Spinal cord (tissue), 10 donors: ENCODE measurements around the gene CASS4. TPM values are rescaled to one million over a fixed set of nuclear protein-coding genes. Genes with fewer than 3 reads are reported as not detected.

Experiments
- DNase-seq, 6 donors: peaks; one replicate each; pipeline versions ENCODE4 v3.0.0 to v3.0.0-alpha.2; 2013 to 2015; ENCODE audit warnings: low spot score in 6 of 6, low read depth in 4 of 6
- H3K27ac ChIP-seq: one replicate; pipeline ENCODE4 v1.5.1; 2013; ENCODE audit warnings: low read depth, low read length, control low read depth
- H3K27me3 ChIP-seq: one replicate; pipeline ENCODE4 v1.6.1; 2013; ENCODE audit warnings: low read length; ENCODE audit not compliant: control insufficient read depth, insufficient read depth
- H3K36me3 ChIP-seq: one replicate; pipeline ENCODE4 v1.6.1; 2013; ENCODE audit warnings: low read length; ENCODE audit not compliant: control insufficient read depth, insufficient read depth
- H3K4me1 ChIP-seq: one replicate; pipeline ENCODE4 v1.6.1; 2013; ENCODE audit warnings: low read length; ENCODE audit not compliant: control insufficient read depth, insufficient read depth
- H3K4me3 ChIP-seq: one replicate; pipeline ENCODE4 v1.5.1; 2013; ENCODE audit warnings: low read depth, low read length, control low read depth
- H3K9me3 ChIP-seq: one replicate; pipeline ENCODE4 v1.6.1; 2013; ENCODE audit warnings: low read length; ENCODE audit not compliant: control insufficient read depth, insufficient read depth
- WGBS: methylation state at CpG from one replicate; pipeline ENCODE4 v1.1.5; 2013; ENCODE audit warnings: missing lambda C conversion rate; ENCODE audit not compliant: insufficient coverage; 5-methylcytosine and 5-hydroxymethylcytosine counted together
- polyA plus RNA-seq, 2 donors: library from polyadenylated mRNA; unstranded; fragments of 120-200 nt; gene quantifications; one replicate each; pipeline ENCODE4 v1.2.1, GENCODE V29; 2013; ENCODE audit not compliant: insufficient read length in 2 of 2
- total RNA-seq, 2 donors: library from RNA; depleted of rRNA in 1 of 2; stranded (reverse); fragments of 120-200 nt in 1 of 2; fragments of >200 nt in 1 of 2; gene quantifications; one replicate each; pipeline versions ENCODE4 v1.2.3 to v1.2.4, GENCODE V29; 2013 to 2014
- donor health status: healthy.

CASS4 gene
- total and polyA plus RNA-seq, 4 donors: 0.74 to 1.5 (median 1.2) TPM

- no peaks in the 10 kb centered on the region for H3K27me3 ChIP-seq
- WGBS: 85% methylated on average over 8 of the region's 11 CpGs
- no peak overlapping the region for H3K27ac ChIP-seq
- no peak overlapping the region for H3K4me3 ChIP-seq
- peaks cover 2% of the 10 kb centered on the region for H3K4me1 ChIP-seq
- H3K36me3 ChIP-seq: peaks cover 3% of the 10 kb centered on the region
- DNase-seq: no peak
- no peaks in the 10 kb centered on the region for H3K9me3 ChIP-seq
Observed at GRCh38 chr20:56418385-56418861, 6.4 kb downstream of the CASS4 start.

GRCh38 chr20:56420028-56420427 is 8.0 kb downstream of the CASS4 start:
- no CpG with 5 or more reads among the region's 2 CpGs for WGBS
- Histone ChIP-seq H3K9me3 (no peaks in the 10 kb centered on the region), H3K4me1 (peaks cover 2% of the 10 kb centered on the region), H3K27me3 (no peaks in the 10 kb centered on the region), H3K27ac (no peak overlapping the region), H3K36me3 (peaks cover 2% of the 10 kb centered on the region), H3K4me3 (no peak overlapping the region)
- no peak for DNase-seq

- no peak for DNase-seq
- WGBS: 91% methylated on average over 5 of the region's 11 CpGs
Observed at GRCh38 chr20:56420940-56421688, 9.1 kb downstream of the CASS4 start.

GRCh38 chr20:56422076-56422823 is 10.2 kb downstream of the CASS4 start:
- Histone ChIP-seq H3K36me3 (peaks cover 2% of the 10 kb centered on the region), H3K27ac (peak overlapping the region; percentile 16), H3K27me3 (no peaks in the 10 kb centered on the region), H3K9me3 (no peaks in the 10 kb centered on the region), H3K4me1 (peaks cover 2% of the 10 kb centered on the region), H3K4me3 (no peak overlapping the region)
- peak in 1 of 6 donors; percentile 21 for DNase-seq
- 88% methylated on average over 5 of the region's 9 CpGs for WGBS

More at GRCh38 chr20:56420940-56421688, 9.1 kb downstream of the CASS4 start:
- H3K27ac ChIP-seq: no peak overlapping the region
- H3K9me3 ChIP-seq: no peaks in the 10 kb centered on the region
- H3K4me3 ChIP-seq: no peak overlapping the region
- no peaks in the 10 kb centered on the region for H3K27me3 ChIP-seq
- peaks cover 2% of the 10 kb centered on the region for H3K4me1 ChIP-seq
- H3K36me3 ChIP-seq: peaks cover 2% of the 10 kb centered on the region

GRCh38 chr20:56422824-56423189 is 10.7 kb downstream of the CASS4 start:
- Histone ChIP-seq H3K27me3 (no peaks in the 10 kb centered on the region), H3K9me3 (no peaks in the 10 kb centered on the region), H3K4me3 (no peak overlapping the region), H3K36me3 (peaks cover 2% of the 10 kb centered on the region), H3K27ac (peak overlapping the region; percentile 16), H3K4me1 (peaks cover 2% of the 10 kb centered on the region)
- no peak for DNase-seq
- 40% methylated on average over 1 of the region's 4 CpGs for WGBS

- peaks cover 2% of the 10 kb centered on the region for H3K36me3 ChIP-seq
- no peaks in the 10 kb centered on the region for H3K9me3 ChIP-seq
- H3K27ac ChIP-seq: no peak overlapping the region
- H3K4me1 ChIP-seq: peaks cover 2% of the 10 kb centered on the region
- H3K4me3 ChIP-seq: no peak overlapping the region
- DNase-seq: no peak
- H3K27me3 ChIP-seq: no peaks in the 10 kb centered on the region
- WGBS: no CpG with 5 or more reads among the region's 1 CpG
Observed at GRCh38 chr20:56423211-56423610, 11.2 kb downstream of the CASS4 start.

GRCh38 chr20:56423886-56424285 is 11.8 kb downstream of the CASS4 start:
- no peak for DNase-seq
- WGBS: 82% methylated on average over 1 of the region's 1 CpG
- H3K4me3 ChIP-seq: no peak overlapping the region
- H3K27me3 ChIP-seq: no peaks in the 10 kb centered on the region
- H3K9me3 ChIP-seq: no peaks in the 10 kb centered on the region
- no peak overlapping the region for H3K27ac ChIP-seq
- H3K4me1 ChIP-seq: peaks cover 2% of the 10 kb centered on the region
- H3K36me3 ChIP-seq: peaks cover 2% of the 10 kb centered on the region

GRCh38 chr20:56424931-56425330 is 12.9 kb downstream of the CASS4 start:
- Histone ChIP-seq H3K9me3 (no peaks in the 10 kb centered on the region), H3K27me3 (no peaks in the 10 kb centered on the region), H3K27ac (no peak overlapping the region), H3K36me3 (no peaks in the 10 kb centered on the region), H3K4me1 (peaks cover 2% of the 10 kb centered on the region), H3K4me3 (no peak overlapping the region)
- DNase-seq: no peak
- no CpG with 5 or more reads among the region's 1 CpG for WGBS

- no peak overlapping the region for H3K27ac ChIP-seq
- peaks cover 2% of the 10 kb centered on the region for H3K4me1 ChIP-seq
- no peak for DNase-seq
- no peaks in the 10 kb centered on the region for H3K36me3 ChIP-seq
- no peaks in the 10 kb centered on the region for H3K27me3 ChIP-seq
- H3K9me3 ChIP-seq: no peaks in the 10 kb centered on the region
- WGBS: 91% methylated on average over 6 of the region's 9 CpGs
- H3K4me3 ChIP-seq: no peak overlapping the region
Observed at GRCh38 chr20:56426026-56426425, 14.0 kb downstream of the CASS4 start.

- Histone ChIP-seq H3K36me3 (no peaks in the 10 kb centered on the region), H3K27me3 (no peaks in the 10 kb centered on the region), H3K4me1 (no peaks in the 10 kb centered on the region), H3K9me3 (no peaks in the 10 kb centered on the region), H3K4me3 (no peak overlapping the region), H3K27ac (no peak overlapping the region)
- no peak for DNase-seq
Observed at GRCh38 chr20:56426926-56427325, 14.9 kb downstream of the CASS4 start.
